PC-3 (cell line): Measurements from ENCODE around the gene MOV10.

Source experiments
- CTCF ChIP-seq: fragments of 300-600 bp; sonication (generic); conservative IDR thresholded peaks from 2 replicates; pipeline ENCODE4 v1.5.1; 2017; ENCODE audit warnings: antibody characterized with exemption, low read depth, mild to moderate bottlenecking, low read length
- EZH2 ChIP-seq: fragments of 300-600 bp; sonication (generic); IDR thresholded peaks from one replicate; pipeline ENCODE4 v1.6.1; 2017; ENCODE audit warnings: antibody characterized with exemption, mild to moderate bottlenecking, low read length; ENCODE audit not compliant: unreplicated experiment
- EZH2phosphoT487 ChIP-seq: fragments of 300-600 bp; sonication (generic); IDR thresholded peaks from 2 replicates; pipeline ENCODE4 v1.6.1; 2018; ENCODE audit warnings: mild to moderate bottlenecking, antibody characterized with exemption, low read length, borderline replicate concordance

GRCh38 chr1:112711670-112712069, 37.2 kb downstream of the MOV10 start:
- TF ChIP-seq CTCF = no peak
- no peak for TF ChIP-seq EZH2
- TF ChIP-seq EZH2phosphoT487 = no peak
